Tibial artery (tissue), 4 donors: ENCODE results near the gene MGA.

Experiments
- DNase-seq, 2 donors: peaks; one replicate each; pipeline ENCODE4 v3.0.0-alpha.2; 2019
- H3K27ac ChIP-seq, 2 donors: fragments of 200-600 bp; sonication (generic) in 1 of 2; 1 replicate in 1 of 2; 2 replicates in 1 of 2; pipeline ENCODE4 v1.5.1; 2018 to 2019; ENCODE audit warnings: mild to moderate bottlenecking in 1 of 2
- H3K27me3 ChIP-seq, 2 donors: fragments of 200-600 bp; sonication (generic) in 1 of 2; one replicate each; pipeline versions ENCODE4 v1.5.1 to v1.6.0; 2016 to 2019
- H3K36me3 ChIP-seq, 3 donors: fragments of 200-600 bp; sonication (generic) in 2 of 3; one replicate each; pipeline ENCODE4 v1.5.1; 2016 to 2019; ENCODE audit warnings: mild to moderate bottlenecking in 2 of 3
- H3K4me1 ChIP-seq, 4 donors: fragments of 200-600 bp; sonication (generic) in 2 of 4; 1 replicate in 3 of 4; 2 replicates in 1 of 4; pipeline ENCODE4 v1.5.1; 2016 to 2019
- H3K4me3 ChIP-seq, 2 donors: fragments of 200-600 bp; sonication (generic) in 1 of 2; 1 replicate in 1 of 2; 2 replicates in 1 of 2; pipeline ENCODE4 v1.5.1; 2018 to 2019; ENCODE audit warnings: mild to moderate bottlenecking in 2 of 2
- H3K9me3 ChIP-seq, 3 donors: fragments of 200-600 bp; sonication (generic) in 1 of 3; one replicate each; pipeline ENCODE4 v1.5.1; 2016 to 2019
- CTCF ChIP-seq, 2 experiments: fragments of 200-600 bp in 1 of 2; fragments of 450-650 bp in 1 of 2; IDR thresholded peaks; one replicate each; pipeline ENCODE4 v1.5.1; 2017 to 2019; ENCODE audit warnings: antibody characterized with exemption in 2 of 2, mild to moderate bottlenecking in 1 of 2, moderate library complexity in 1 of 2
- intact Hi-C: fragments of 100-400 bp; cut with DNase I; formaldehyde crosslinking; loops from one replicate; pipeline ENCODE4 v1.15.0; 2023; ENCODE audit warnings: low total_unique reads

Gene MGA

GRCh38 chr15:41782371-41783282 is 122.4 kb downstream of the MGA start:
- no peaks in the 10 kb centered on the region for H3K9me3 ChIP-seq
- no peak overlapping the region for H3K4me3 ChIP-seq
- DNase-seq, result no peak
- H3K4me1 ChIP-seq, result peaks cover 0 to 23% (median 11%) of the 10 kb centered on the region in 4 donors
- no peaks in the 10 kb centered on the region for H3K36me3 ChIP-seq
- TF ChIP-seq CTCF (IDR thresholded peaks at IDR 0.05), result no peak
- intact Hi-C loops, result no loop called here
- H3K27ac ChIP-seq, result no peak overlapping the region
- no peaks in the 10 kb centered on the region for H3K27me3 ChIP-seq

GRCh38 chr15:41783296-41783695 is 123.1 kb downstream of the MGA start:
- Histone ChIP-seq H3K27me3 (no peaks in the 10 kb centered on the region), H3K9me3 (no peaks in the 10 kb centered on the region), H3K4me3 (no peak overlapping the region), H3K4me1 (peaks cover 0 to 17% (median 8%) of the 10 kb centered on the region in 4 donors), H3K36me3 (no peaks in the 10 kb centered on the region), H3K27ac (no peak overlapping the region)
- DNase-seq, result no peak
- TF ChIP-seq CTCF (IDR thresholded peaks at IDR 0.05), result no peak
- intact Hi-C loops, result no loop called here

GRCh38 chr15:41788262-41788661 is 128.1 kb downstream of the MGA start:
- intact Hi-C loops, result no loop called here
- Histone ChIP-seq H3K27me3 (no peaks in the 10 kb centered on the region), H3K9me3 (no peaks in the 10 kb centered on the region), H3K36me3 (no peaks in the 10 kb centered on the region), H3K4me1 (peaks cover 0 to 40% (median 20%) of the 10 kb centered on the region in 4 donors), H3K27ac (no peak overlapping the region), H3K4me3 (no peak overlapping the region)
- no peak for DNase-seq
- TF ChIP-seq CTCF (IDR thresholded peaks at IDR 0.05), result no peak

DNA sequence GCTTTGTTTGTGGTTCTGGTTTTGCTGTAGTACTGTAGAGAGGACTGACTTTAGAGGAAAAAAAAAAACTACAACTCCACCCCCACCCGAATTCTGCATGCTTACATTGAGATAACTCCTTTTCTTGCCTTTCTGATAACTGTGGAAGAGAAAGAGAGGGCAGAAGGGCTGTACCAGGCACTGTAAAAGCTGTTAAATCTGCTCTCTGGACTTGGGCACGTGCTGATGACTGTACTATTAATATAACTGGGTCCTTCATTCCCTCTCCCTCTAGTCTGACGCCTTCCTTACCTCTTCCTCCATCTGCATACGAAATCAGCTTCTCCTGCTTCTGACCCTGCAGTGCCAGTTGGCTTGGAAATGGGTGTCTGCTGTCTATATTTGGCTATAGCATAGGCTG is 129.0 kb downstream of the MGA start:
- Histone ChIP-seq H3K4me1 (peaks cover 0 to 40% (median 20%) of the 10 kb centered on the region in 4 donors), H3K9me3 (no peaks in the 10 kb centered on the region), H3K36me3 (no peaks in the 10 kb centered on the region), H3K27me3 (no peaks in the 10 kb centered on the region), H3K4me3 (no peak overlapping the region), H3K27ac (no peak overlapping the region)
- intact Hi-C loops, result no loop called here
- no peak for DNase-seq
- no peak for TF ChIP-seq CTCF (IDR thresholded peaks at IDR 0.05)

DNA sequence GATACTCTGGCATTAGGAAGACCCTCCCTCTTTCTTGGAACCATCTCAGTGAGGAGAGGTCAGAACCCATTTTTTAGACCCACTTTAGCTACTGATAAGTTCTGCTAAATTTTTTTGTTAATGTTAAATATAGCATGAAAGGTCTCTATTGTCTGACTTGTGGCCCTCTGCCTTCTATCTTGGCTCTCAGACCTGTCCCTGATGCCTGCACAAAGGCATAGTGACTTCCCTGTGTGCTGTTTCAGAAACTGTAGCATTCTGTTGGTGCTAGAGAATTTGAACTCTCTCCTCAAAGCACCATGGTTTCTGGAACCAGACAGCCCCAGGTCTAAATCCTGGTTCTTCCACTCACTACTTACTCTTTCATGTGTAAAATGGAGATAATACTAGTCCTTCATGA is 129.5 kb downstream of the MGA start:
- DNase-seq, result no peak
- TF ChIP-seq CTCF (IDR thresholded peaks at IDR 0.05), result no peak
- H3K27me3 ChIP-seq, result no peaks in the 10 kb centered on the region
- H3K36me3 ChIP-seq, result no peaks in the 10 kb centered on the region
- no peak overlapping the region for H3K27ac ChIP-seq
- no peaks in the 10 kb centered on the region for H3K9me3 ChIP-seq
- H3K4me1 ChIP-seq, result peaks cover 0 to 42% (median 20%) of the 10 kb centered on the region in 4 donors
- H3K4me3 ChIP-seq, result no peak overlapping the region
- intact Hi-C loops, result no loop called here
